Chondrocyte (in vitro differentiated cells): ENCODE results near the gene SLC2A13. TPM values are rescaled to one million over a fixed set of nuclear protein-coding genes. Genes with fewer than 3 reads are reported as not detected.
"Not testable (repeated sequence)": the region's sequence is repeated elsewhere in the genome, so short reads cannot be mapped to it uniquely, and the experiment has no call there.

Experiments used
- DNase-seq: peaks from one replicate; pipeline ENCODE4 v3.0.0; 2021; ENCODE audit warnings: mixed read lengths, low spot score
- H3K27ac Mint-ChIP-seq: one replicate; pipeline ENCODE4 v1.8.0; 2021; ENCODE audit warnings: mild to moderate bottlenecking, moderate library complexity, mixed read lengths; ENCODE audit not compliant: unreplicated experiment
- H3K27me3 Mint-ChIP-seq: 2 replicates; pipeline ENCODE4 v1.8.0; 2021; ENCODE audit warnings: low read depth, mixed read lengths
- H3K36me3 Mint-ChIP-seq: 2 replicates; pipeline ENCODE4 v1.8.0; 2021; ENCODE audit warnings: low read depth, mixed read lengths
- H3K4me1 Mint-ChIP-seq: 2 replicates; pipeline ENCODE4 v1.8.0; 2021; ENCODE audit warnings: low read depth, mild to moderate bottlenecking, mixed read lengths
- H3K4me3 Mint-ChIP-seq: one replicate; pipeline ENCODE4 v1.8.0; 2021; ENCODE audit warnings: mild to moderate bottlenecking, moderate library complexity, mixed read lengths; ENCODE audit not compliant: unreplicated experiment
- H3K9me3 Mint-ChIP-seq: 2 replicates; pipeline ENCODE4 v1.8.0; 2021; ENCODE audit warnings: low read depth, mixed read lengths
- total RNA-seq: library from RNA; stranded (reverse); gene quantifications from 3 replicates; pipeline ENCODE4 v1.2.1, GENCODE V29; 2021
- TF ChIP-seq, protein P1 (sequence below): fragments of 200-600 bp; sonication (generic); IDR thresholded peaks from 2 replicates; pipeline ENCODE4 v1.5.0; 2021; ENCODE audit warnings: antibody characterized with exemption, mild to moderate bottlenecking, moderate library complexity

Gene SLC2A13
- total RNA-seq, 1 donor from 2014 or later = 14.4 TPM

DNA sequence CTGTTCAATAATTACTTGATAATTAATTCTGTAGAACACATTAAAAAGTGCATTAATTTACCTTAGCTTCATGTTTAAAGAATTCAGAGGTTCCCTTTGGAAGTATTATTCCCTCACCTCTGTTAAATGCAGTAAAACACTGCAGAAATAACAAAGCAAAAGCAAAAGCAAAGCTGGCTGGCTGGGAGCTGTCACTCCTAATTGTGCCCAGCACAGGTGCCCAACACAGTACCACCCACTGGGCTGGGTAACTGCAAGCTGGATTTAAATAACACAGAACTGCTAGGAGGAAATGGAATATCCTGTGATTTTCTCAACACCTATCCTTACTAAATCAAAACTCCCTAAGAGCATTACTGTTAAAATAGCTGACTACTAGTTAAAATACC lies 72.6 kb downstream of the SLC2A13 start:
- no peak for DNase-seq
- TF ChIP-seq, protein P1, sequence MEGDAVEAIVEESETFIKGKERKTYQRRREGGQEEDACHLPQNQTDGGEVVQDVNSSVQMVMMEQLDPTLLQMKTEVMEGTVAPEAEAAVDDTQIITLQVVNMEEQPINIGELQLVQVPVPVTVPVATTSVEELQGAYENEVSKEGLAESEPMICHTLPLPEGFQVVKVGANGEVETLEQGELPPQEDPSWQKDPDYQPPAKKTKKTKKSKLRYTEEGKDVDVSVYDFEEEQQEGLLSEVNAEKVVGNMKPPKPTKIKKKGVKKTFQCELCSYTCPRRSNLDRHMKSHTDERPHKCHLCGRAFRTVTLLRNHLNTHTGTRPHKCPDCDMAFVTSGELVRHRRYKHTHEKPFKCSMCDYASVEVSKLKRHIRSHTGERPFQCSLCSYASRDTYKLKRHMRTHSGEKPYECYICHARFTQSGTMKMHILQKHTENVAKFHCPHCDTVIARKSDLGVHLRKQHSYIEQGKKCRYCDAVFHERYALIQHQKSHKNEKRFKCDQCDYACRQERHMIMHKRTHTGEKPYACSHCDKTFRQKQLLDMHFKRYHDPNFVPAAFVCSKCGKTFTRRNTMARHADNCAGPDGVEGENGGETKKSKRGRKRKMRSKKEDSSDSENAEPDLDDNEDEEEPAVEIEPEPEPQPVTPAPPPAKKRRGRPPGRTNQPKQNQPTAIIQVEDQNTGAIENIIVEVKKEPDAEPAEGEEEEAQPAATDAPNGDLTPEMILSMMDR = no peak
- peaks cover 32% of the 10 kb centered on the region for H3K4me1 Mint-ChIP-seq
- no peaks in the 10 kb centered on the region for H3K36me3 Mint-ChIP-seq
- H3K27me3 Mint-ChIP-seq = no peaks in the 10 kb centered on the region
- H3K27ac Mint-ChIP-seq = no peak overlapping the region
- H3K9me3 Mint-ChIP-seq = no peaks in the 10 kb centered on the region
- H3K4me3 Mint-ChIP-seq = no peak overlapping the region

DNA sequence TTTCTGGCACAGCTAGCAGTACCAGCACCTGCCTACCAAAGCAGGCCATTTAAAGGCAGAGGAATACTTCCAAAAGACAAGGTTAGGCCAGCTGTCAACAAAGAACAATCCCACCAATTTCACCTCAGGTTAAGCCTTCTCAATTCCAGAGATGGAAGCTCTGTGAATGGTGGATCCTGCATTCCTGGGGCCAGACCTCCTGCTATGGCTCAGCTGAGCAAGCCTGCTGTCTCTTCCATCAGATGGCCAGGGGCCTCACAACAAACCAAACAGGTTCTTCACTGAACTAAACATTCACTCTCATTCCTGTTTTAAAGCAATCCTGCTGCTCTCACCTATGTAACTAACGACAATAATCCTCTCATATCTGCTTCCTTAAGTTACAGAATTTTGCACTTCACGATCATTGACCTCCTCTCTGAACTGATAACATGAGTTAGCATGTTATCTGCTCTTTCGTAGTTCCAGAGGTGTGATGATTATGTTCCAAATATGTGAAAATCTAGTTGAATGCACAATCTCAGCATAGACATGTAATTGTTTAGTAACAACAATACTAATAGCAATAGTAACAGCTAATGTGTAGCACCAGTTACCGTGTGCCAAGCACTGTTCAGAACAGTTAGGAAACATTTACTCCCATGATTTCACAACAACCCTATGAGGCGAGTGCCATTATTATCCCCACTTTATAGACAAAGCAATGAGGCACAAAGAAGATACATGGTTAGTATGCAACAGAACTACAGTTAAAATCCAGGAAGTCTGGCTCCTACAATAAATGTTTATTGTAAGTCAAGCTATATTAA lies 73.2 kb downstream of the SLC2A13 start:
- DNase-seq = no peak
- H3K4me3 Mint-ChIP-seq = no peak overlapping the region
- H3K27ac Mint-ChIP-seq = no peak overlapping the region

DNA sequence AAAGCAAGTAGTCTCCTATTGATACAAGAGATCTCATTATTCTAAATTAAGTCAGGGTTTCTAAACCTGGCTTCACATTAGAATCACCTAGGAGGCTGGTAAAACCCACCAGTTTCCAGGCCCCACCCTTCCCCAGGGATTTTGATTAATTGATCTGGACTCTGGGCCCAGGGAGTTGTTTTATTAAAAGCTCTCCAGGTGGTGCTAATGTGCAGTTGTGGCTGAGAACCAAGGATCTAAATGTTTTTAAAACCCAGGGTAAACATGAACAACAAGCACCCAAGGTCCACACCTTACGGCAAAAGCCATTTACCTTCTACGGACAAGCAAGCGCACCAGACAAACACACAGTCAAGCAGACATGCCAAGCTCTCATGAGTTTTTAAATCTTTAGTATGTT lies 73.9 kb downstream of the SLC2A13 start:
- H3K27ac Mint-ChIP-seq = no peak overlapping the region
- TF ChIP-seq, protein P1 = no peak
- H3K9me3 Mint-ChIP-seq = no peaks in the 10 kb centered on the region
- H3K27me3 Mint-ChIP-seq = no peaks in the 10 kb centered on the region
- peaks cover 32% of the 10 kb centered on the region for H3K4me1 Mint-ChIP-seq
- H3K4me3 Mint-ChIP-seq = no peak overlapping the region
- no peak for DNase-seq
- peaks cover 2% of the 10 kb centered on the region for H3K36me3 Mint-ChIP-seq

More for the DNA sequence above, 73.2 kb downstream of the SLC2A13 start:
- Mint-ChIP-seq H3K4me1 (peaks cover 32% of the 10 kb centered on the region), H3K27me3 (no peaks in the 10 kb centered on the region), H3K9me3 (no peaks in the 10 kb centered on the region), H3K36me3 (no peaks in the 10 kb centered on the region)
- TF ChIP-seq, protein P1 = no peak

DNA sequence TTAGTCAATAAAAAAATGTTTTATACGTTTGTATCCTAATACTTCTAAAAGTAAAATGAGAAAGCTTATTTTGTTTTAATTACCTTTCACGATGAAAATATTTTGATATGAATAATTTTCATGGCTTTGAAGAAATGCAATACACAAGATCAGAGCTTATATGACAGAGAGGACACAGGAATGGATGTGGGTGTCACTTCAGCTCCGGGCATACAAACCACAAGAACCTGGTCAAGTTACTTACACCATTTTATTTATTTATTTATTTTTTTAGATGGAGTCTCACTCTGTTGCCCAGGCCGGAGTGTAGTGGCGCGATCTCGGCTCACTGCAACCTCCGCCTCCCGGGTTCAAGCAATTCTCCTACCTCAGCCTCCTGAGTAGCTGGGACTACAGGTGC lies 74.9 kb downstream of the SLC2A13 start:
- H3K4me1 Mint-ChIP-seq = peaks cover 32% of the 10 kb centered on the region
- not testable (repeated sequence) for H3K27me3 Mint-ChIP-seq

DNA sequence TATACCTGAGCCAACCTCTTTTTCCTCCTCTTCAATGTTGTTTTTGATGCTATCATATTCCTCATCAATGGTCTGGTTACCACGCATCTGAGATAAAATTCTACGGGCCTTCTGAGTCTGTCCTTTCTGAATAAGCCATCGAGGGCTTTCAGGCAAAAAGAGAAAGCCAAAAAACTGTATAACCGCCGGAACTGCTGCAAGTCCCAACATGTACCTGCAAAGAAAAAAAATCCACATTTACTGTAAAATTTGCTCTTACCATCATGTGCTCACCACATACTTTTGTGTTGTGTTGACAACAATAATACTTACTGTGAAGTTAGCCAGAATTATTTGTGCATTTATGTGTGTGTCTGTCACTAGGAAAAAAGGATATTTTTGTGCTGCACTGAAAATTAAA lies 77.6 kb downstream of the SLC2A13 start:
- peaks cover 8% of the 10 kb centered on the region for H3K4me1 Mint-ChIP-seq
- TF ChIP-seq, protein P1 = no peak
- no peak overlapping the region for H3K4me3 Mint-ChIP-seq
- no peak for DNase-seq
- no peaks in the 10 kb centered on the region for H3K27me3 Mint-ChIP-seq
- no peak overlapping the region for H3K27ac Mint-ChIP-seq
- H3K36me3 Mint-ChIP-seq = peaks cover 4% of the 10 kb centered on the region
- no peaks in the 10 kb centered on the region for H3K9me3 Mint-ChIP-seq

More for the DNA sequence above, 74.9 kb downstream of the SLC2A13 start:
- not testable (repeated sequence) for H3K36me3 Mint-ChIP-seq, DNase-seq, H3K4me3 Mint-ChIP-seq, H3K9me3 Mint-ChIP-seq, H3K27ac Mint-ChIP-seq

DNA sequence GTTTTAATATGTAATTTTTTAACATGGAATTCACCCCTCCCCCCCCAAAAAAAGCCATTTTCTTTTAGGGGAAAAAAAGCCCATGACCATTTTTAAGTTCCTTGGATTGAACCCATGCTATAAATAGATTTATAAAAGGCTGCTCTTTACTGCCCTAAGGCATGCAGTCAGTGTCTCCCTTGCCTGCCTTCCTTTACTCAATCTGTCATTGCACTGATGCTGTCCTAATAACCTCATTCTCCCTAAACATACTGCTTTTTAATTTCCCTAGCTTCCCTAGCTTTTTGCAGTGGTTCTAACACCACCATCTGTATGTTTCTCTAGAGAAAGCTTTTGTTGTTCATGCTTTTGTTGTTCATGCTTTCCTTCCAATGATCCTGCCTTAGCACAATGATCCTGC lies 83.0 kb downstream of the SLC2A13 start:
- Mint-ChIP-seq H3K27ac (no peak overlapping the region), H3K9me3 (no peaks in the 10 kb centered on the region), H3K27me3 (no peaks in the 10 kb centered on the region), H3K36me3 (peaks cover 4% of the 10 kb centered on the region), H3K4me3 (no peak overlapping the region), H3K4me1 (no peaks in the 10 kb centered on the region)
- TF ChIP-seq, protein P1 = no peak
- DNase-seq = no peak
